Esophagus squamous epithelium (tissue), 5 donors: ENCODE results near the gene MMP14. TPM values are rescaled to one million over a fixed set of nuclear protein-coding genes. Genes with fewer than 3 reads are reported as not detected.
"Not testable (repeated sequence)": the region's sequence is repeated elsewhere in the genome, so short reads cannot be mapped to it uniquely, and the experiment has no call there.

Source experiments
- DNase-seq: peaks from one replicate; lab custom pipeline; 2025; lab: John Stamatoyannopoulos, UW
- H3K27ac ChIP-seq, 4 donors: fragments of 200-600 bp; sonication (generic); one replicate each; pipeline ENCODE4 v1.5.1; 2016 to 2019; ENCODE audit warnings: mild to moderate bottlenecking in 1 of 4
- H3K27me3 ChIP-seq, 4 donors: fragments of 200-600 bp; sonication (generic); 1 replicate in 3 of 4; 2 replicates in 1 of 4; pipeline versions ENCODE4 v1.5.1 to v1.6.0; 2017 to 2021; ENCODE audit warnings: antibody characterized with exemption in 1 of 4
- H3K36me3 ChIP-seq, 3 donors: fragments of 200-600 bp; sonication (generic); one replicate each; pipeline ENCODE4 v1.5.1; 2016 to 2019
- H3K4me1 ChIP-seq, 3 donors: fragments of 200-600 bp; sonication (generic); one replicate each; pipeline ENCODE4 v1.5.1; 2017 to 2019
- H3K4me3 ChIP-seq, 4 donors: fragments of 200-600 bp; sonication (generic); 1 replicate in 3 of 4; 2 replicates in 1 of 4; pipeline ENCODE4 v1.5.1; 2016 to 2019; ENCODE audit warnings: mild to moderate bottlenecking in 2 of 4, moderate library complexity in 1 of 4
- H3K9me3 ChIP-seq, 3 donors: fragments of 200-600 bp; sonication (generic); one replicate each; pipeline ENCODE4 v1.5.1; 2016 to 2019
- CTCF ChIP-seq, 6 experiments: fragments of 450-650 bp in 4 of 6; fragments of 200-600 bp in 2 of 6; sonication (generic) in 2 of 6; IDR thresholded peaks; one replicate each; pipeline ENCODE4 v1.5.1; 2016 to 2019; ENCODE audit warnings: antibody characterized with exemption in 6 of 6, mild to moderate bottlenecking in 4 of 6, moderate library complexity in 4 of 6
- POLR2A ChIP-seq, 4 donors: fragments of 450-650 bp; IDR thresholded peaks; one replicate each; pipeline ENCODE4 v1.6.1; 2017; ENCODE audit warnings: antibody characterized with exemption in 4 of 4, mild to moderate bottlenecking in 4 of 4, moderate library complexity in 3 of 4
- WGBS, 2 donors: methylation state at CpG; one replicate each; pipeline ENCODE4 v1.1.5; 2018; 5-methylcytosine and 5-hydroxymethylcytosine counted together
- intact Hi-C: fragments of 100-400 bp; cut with DNase I; formaldehyde crosslinking; loops from one replicate; pipeline ENCODE4 v1.15.0; 2022
- total RNA-seq, 4 donors: library from RNA; depleted of rRNA; stranded (reverse); fragments of >200 nt; gene quantifications; one replicate each; pipeline ENCODE4 v1.1.0, GENCODE V29; 2016
- donor health status: DM: yes; HTN: yes; CAD: no.

The MMP14 gene
- total RNA-seq, 4 donors from 2014 or later: 67.9 to 127 (median 102) TPM

- H3K4me1 ChIP-seq: no peaks in the 10 kb centered on the region
- TF ChIP-seq POLR2A (IDR thresholded peaks at IDR 0.05): no peak
- no peak for TF ChIP-seq CTCF (IDR thresholded peaks at IDR 0.05)
- no peak overlapping the region for H3K4me3 ChIP-seq
- no peak overlapping the region for H3K27ac ChIP-seq
- intact Hi-C loops: no loop called here
- 86 to 90% methylated on average over 10 of the region's 10 CpGs for WGBS, 2 donors
- H3K36me3 ChIP-seq: no peaks in the 10 kb centered on the region
- DNase-seq: no peak
- H3K9me3 ChIP-seq: no peaks in the 10 kb centered on the region
- H3K27me3 ChIP-seq: peaks cover 0 to 11% (median 0%) of the 10 kb centered on the region in 4 donors
Observed at GRCh38 chr14:22800346-22800745, 36.0 kb upstream of the MMP14 start.

- 82 to 86% methylated on average over 8 of the region's 8 CpGs for WGBS, 2 donors
- no peak for DNase-seq
- no peaks in the 10 kb centered on the region for H3K9me3 ChIP-seq
- no peak overlapping the region for H3K27ac ChIP-seq
- H3K4me3 ChIP-seq: no peak overlapping the region
- intact Hi-C loops: no loop called here
- TF ChIP-seq CTCF (IDR thresholded peaks at IDR 0.05) (no peak), POLR2A (IDR thresholded peaks at IDR 0.05) (no peak)
- peaks cover 0 to under 1% (median 0%) of the 10 kb centered on the region in 4 donors for H3K27me3 ChIP-seq
- H3K36me3 ChIP-seq: no peaks in the 10 kb centered on the region
- H3K4me1 ChIP-seq: no peaks in the 10 kb centered on the region
Observed at GRCh38 chr14:22801716-22802115, 34.7 kb upstream of the MMP14 start.

- Histone ChIP-seq H3K27me3 (no peaks in the 10 kb centered on the region), H3K4me1 (no peaks in the 10 kb centered on the region), H3K27ac (no peak overlapping the region), H3K36me3 (no peaks in the 10 kb centered on the region), H3K4me3 (no peak overlapping the region), H3K9me3 (no peaks in the 10 kb centered on the region)
- 74 to 76% methylated on average over 11 to 12 of the region's 12 CpGs for WGBS, 2 donors
- intact Hi-C loops: no loop called here
- DNase-seq: no peak
- TF ChIP-seq CTCF (IDR thresholded peaks at IDR 0.05) (no peak), POLR2A (IDR thresholded peaks at IDR 0.05) (no peak)
Observed at GRCh38 chr14:22802860-22803686, 33.3 kb upstream of the MMP14 start.

GRCh38 chr14:22803687-22803974 is 32.8 kb upstream of the MMP14 start:
- DNase-seq: no peak
- TF ChIP-seq POLR2A (IDR thresholded peaks at IDR 0.05): no peak
- TF ChIP-seq CTCF (IDR thresholded peaks at IDR 0.05): no peak
- Histone ChIP-seq H3K27ac (no peak overlapping the region), H3K4me3 (no peak overlapping the region), H3K27me3 (no peaks in the 10 kb centered on the region), H3K9me3 (no peaks in the 10 kb centered on the region), H3K36me3 (no peaks in the 10 kb centered on the region), H3K4me1 (no peaks in the 10 kb centered on the region)
- intact Hi-C loops: no loop called here
- 67 to 75% methylated on average over 3 of the region's 3 CpGs for WGBS, 2 donors

- H3K36me3 ChIP-seq, intact Hi-C loops, H3K4me1 ChIP-seq, H3K9me3 ChIP-seq, H3K4me3 ChIP-seq, H3K27me3 ChIP-seq, H3K27ac ChIP-seq, DNase-seq: not testable (repeated sequence)
- 84 to 96% methylated on average over 4 of the region's 4 CpGs for WGBS, 2 donors
Observed at GRCh38 chr14:22805235-22805634, 31.1 kb upstream of the MMP14 start.
